GM10248 (cell line): Measurements from ENCODE around the gene LAMTOR2.
"Not testable (repeated sequence)": the region's sequence is repeated elsewhere in the genome, so short reads cannot be mapped to it uniquely, and the experiment has no call there.

ENCODE experiments used
- CTCF ChIA-PET: fragments of 300-600 bp; sonication (Branson Sonifier 250); formaldehyde crosslinking; extraction: SDS; loops from one replicate; lab custom pipeline; 2021; ENCODE audit warnings: antibody characterized with exemption; lab: Yijun Ruan, JAX
- POLR2A ChIA-PET: fragments of 350-650 bp; sonication (Branson Sonifier 250); formaldehyde crosslinking; extraction: SDS; loops from one replicate; lab custom pipeline; 2020; ENCODE audit warnings: antibody characterized with exemption; lab: Yijun Ruan, JAX
- DNase-seq: peaks from one replicate; pipeline ENCODE4 v3.0.0; 2012; ENCODE audit errors: extremely low spot score
- TF ChIP-seq, protein P1 (sequence below): IDR thresholded peaks from 2 replicates; pipeline ENCODE4 v1.5.1; 2012; ENCODE audit warnings: mild to moderate bottlenecking, low read depth; ENCODE audit errors: extremely low read depth, missing control alignments, control extremely low read depth

LAMTOR2 gene

DNA sequence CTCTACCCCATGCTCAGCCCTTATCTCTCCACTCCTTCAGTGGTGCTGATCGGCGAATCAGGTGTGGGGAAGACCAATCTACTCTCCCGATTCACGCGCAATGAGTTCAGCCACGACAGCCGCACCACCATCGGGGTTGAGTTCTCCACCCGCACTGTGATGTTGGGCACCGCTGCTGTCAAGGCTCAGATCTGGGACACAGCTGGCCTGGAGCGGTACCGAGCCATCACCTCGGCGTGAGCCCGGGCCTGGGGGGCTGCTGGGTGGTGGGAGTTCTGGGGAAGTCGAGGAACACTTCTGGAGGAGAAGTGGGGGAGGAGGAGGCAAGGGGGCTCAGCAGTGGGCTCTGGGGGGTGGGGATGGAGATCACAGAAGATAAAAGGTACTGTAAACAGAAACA is 11.3 kb downstream of the LAMTOR2 start:
- no peak for DNase-seq
- CTCF ChIA-PET, result interaction anchor here (0.7 to 3.5 kb wide), 56 partner anchors 8 to 815 kb away, joined by 3 to 27 read pairs (median 4); partner anchors contain the start of genes KHDC4, LAMTOR2, MEX3A and SSR2
- TF ChIP-seq, protein P1, sequence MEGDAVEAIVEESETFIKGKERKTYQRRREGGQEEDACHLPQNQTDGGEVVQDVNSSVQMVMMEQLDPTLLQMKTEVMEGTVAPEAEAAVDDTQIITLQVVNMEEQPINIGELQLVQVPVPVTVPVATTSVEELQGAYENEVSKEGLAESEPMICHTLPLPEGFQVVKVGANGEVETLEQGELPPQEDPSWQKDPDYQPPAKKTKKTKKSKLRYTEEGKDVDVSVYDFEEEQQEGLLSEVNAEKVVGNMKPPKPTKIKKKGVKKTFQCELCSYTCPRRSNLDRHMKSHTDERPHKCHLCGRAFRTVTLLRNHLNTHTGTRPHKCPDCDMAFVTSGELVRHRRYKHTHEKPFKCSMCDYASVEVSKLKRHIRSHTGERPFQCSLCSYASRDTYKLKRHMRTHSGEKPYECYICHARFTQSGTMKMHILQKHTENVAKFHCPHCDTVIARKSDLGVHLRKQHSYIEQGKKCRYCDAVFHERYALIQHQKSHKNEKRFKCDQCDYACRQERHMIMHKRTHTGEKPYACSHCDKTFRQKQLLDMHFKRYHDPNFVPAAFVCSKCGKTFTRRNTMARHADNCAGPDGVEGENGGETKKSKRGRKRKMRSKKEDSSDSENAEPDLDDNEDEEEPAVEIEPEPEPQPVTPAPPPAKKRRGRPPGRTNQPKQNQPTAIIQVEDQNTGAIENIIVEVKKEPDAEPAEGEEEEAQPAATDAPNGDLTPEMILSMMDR, result no peak
- POLR2A ChIA-PET, result interaction anchor here (0.5 kb wide), 1 partner anchor 50 kb away, joined by 3 read pairs; no protein-coding TSS in a partner anchor

DNA sequence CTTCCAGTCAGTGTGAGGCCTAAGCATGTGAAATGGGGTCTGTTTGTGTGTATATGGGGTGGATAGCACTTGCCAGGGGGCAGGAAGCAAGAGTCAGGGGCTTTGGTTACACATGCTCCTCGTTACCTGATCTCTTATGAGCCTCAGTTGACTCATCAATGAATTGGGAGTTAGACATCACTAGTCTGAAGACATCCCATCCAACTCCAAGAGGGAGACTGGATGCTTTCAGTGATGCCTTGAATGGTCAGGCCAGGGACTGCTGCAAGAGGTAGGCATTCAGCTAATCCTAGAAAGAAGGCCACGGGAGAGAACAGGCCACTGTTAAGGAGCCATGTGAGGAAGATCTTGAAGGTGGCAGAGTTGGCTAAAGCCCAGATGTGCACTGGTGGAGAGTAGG is 12.7 kb downstream of the LAMTOR2 start:
- TF ChIP-seq, protein P1, result no peak
- DNase-seq, result no peak
- CTCF ChIA-PET, result interaction anchor here (0.7 to 3.2 kb wide), 33 partner anchors 10 to 860 kb away, joined by 3 to 27 read pairs (median 6); partner anchors contain the start of genes KHDC4, LAMTOR2, MEX3A and SEMA4A
- POLR2A ChIA-PET, result interaction anchor here (0.6 kb wide), 1 partner anchor 792 kb away, joined by 4 read pairs; no protein-coding TSS in a partner anchor

DNA sequence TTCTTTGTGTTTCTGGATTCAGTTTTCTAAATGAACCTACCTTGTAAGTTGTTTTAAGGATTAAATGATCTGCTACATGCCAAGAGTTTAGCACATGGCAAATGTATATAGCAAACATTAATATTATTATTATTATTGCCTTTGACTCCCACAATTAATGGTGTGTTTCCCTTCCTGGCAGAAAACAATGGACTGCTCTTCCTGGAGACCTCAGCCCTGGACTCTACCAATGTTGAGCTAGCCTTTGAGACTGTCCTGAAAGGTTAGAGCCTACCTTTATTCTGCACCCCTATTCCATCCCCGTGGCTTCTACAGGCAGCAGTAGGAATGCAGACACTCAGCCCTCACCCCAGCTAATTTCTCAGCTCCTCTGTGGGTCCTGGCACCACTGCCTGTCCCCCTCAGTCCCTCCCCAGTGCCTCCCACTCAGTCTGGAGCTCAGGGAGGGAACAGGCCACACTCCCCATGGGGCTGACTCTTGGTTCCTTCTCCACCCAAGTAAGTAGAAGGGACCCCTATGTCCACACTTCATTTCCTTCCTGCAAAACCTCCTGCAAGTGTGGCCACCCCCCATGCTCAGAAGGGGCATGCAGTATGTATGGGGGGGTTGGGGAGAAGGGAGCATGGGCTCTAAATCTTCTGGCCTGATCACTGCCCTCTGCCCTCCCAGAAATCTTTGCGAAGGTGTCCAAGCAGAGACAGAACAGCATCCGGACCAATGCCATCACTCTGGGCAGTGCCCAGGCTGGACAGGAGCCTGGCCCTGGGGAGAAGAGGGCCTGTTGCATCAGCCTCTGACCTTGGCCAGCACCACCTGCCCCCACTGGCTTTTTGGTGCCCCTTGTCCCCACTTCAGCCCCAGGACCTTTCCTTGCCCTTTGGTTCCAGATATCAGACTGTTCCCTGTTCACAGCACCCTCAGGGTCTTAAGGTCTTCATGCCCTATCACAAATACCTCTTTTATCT is 15.2 kb downstream of the LAMTOR2 start:
- ChIA-PET POLR2A (no interaction called here), CTCF (interaction anchor here (1.0 kb wide), 1 partner anchor 27 kb away, joined by 3 read pairs; no protein-coding TSS in a partner anchor)
- TF ChIP-seq, protein P1, result no peak
- DNase-seq, result no peak

DNA sequence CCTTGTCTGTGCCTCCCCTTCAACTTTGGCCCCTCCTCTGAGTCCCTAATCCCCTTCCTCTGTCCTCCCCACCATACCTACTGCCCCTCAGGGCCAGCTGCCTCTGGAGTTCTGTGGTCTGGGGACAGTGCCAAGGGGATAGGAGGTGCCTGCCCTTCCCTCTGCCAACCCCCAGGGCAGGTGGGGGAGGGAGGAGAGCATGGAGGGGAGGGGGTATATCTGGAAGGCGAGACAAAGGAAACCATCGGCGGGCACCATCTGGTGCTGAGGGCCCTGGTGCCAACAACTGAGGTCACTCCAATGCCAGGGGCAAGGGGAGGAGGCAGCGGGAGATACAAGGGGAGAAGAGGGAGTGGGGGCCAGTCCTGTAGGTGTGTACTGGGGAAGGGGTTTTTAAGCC is 16.0 kb downstream of the LAMTOR2 start:
- TF ChIP-seq, protein P1, result no peak
- POLR2A ChIA-PET, result no interaction called here
- CTCF ChIA-PET, result no interaction called here
- no peak for DNase-seq

DNA sequence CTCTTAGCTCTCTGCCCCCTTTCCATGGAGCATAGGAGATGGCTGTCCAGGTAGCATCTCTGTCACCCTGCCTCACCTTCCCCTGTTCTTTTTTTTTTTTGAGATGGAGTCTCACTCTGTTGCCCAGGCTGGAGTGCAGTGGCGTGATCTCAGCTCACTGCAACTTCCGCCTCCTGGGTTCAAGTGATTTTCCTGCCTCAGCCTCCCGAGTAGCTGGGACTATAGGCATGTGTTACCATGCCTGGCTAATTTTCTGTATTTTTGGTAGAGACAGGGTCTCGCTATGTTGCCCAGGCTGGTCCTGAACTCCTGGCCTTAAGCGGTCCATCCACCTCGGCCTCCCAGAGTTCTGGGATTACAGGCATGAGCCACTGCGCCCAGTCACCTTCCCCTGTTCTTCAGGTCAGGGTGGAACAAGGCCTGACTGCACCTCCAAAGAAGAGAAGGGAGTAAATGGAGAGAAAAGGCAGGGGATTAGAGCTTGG is 16.8 kb downstream of the LAMTOR2 start:
- DNase-seq, POLR2A ChIA-PET: not testable (repeated sequence)

DNA sequence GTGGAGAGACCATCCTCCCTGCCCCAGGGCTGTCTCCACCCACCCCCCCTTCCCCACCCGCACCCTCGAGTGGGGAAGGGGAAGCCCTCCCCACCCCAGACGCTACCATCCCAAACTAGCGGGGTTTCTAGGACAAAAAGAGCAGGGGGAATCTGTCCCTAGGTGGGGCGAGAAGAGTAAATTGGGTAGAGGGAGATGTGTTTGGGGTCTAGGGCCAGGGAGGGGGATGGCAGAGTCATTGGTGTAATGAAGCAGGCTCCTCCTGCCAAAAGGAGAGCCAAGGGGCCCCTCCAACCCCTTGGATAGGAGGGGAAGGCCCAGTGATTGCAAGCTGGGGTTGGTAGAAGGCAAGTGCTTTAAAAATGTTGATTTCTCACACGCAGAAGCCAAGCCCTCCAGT is 17.7 kb downstream of the LAMTOR2 start:
- DNase-seq, result no peak
- CTCF ChIA-PET, result interaction anchor here (1.1 to 1.3 kb wide), 2 partner anchors 58 to 134 kb away, joined by 3 read pairs; no protein-coding TSS in a partner anchor
- TF ChIP-seq, protein P1, result no peak
- POLR2A ChIA-PET, result no interaction called here

More for the DNA sequence above, 16.8 kb downstream of the LAMTOR2 start:
- CTCF ChIA-PET, result interaction anchor here (1.3 kb wide), 1 partner anchor 58 kb away, joined by 3 read pairs; no protein-coding TSS in a partner anchor
